HCT116 (cell line): ENCODE measurements around the gene ARSG. TPM values are rescaled to one million over a fixed set of nuclear protein-coding genes. Genes with fewer than 3 reads are reported as not detected.

ENCODE experiments used
- ATAC-seq: fragments of 200-7000 bp; cut with Tn5 transposase; 2 replicates; pipeline ENCODE4 v1.9.1; 2020; ENCODE audit warnings: mild to moderate bottlenecking, moderate library complexity
- BruUV-seq: library from RNA; stranded (reverse); fragments of 400-500 nt; replicated peaks from 2 replicates; lab custom pipeline; 2021; lab: Mats Ljungman, UMichigan
- CTCF ChIA-PET: fragments of 300-600 bp; sonication (Branson Sonifier 250); formaldehyde crosslinking; loops from one replicate; lab custom pipeline; 2021; ENCODE audit warnings: antibody characterized with exemption; lab: Charles Lee
- POLR2A ChIA-PET: fragments of 300-600, 350-600 bp; sonication (Branson Sonifier 250); formaldehyde crosslinking; loops from one replicate; lab custom pipeline; 2021; ENCODE audit warnings: antibody characterized with exemption; lab: Charles Lee
- RAD21 ChIA-PET, 2 experiments: fragments of 300-600 bp; sonication (Branson Sonifier 250); formaldehyde crosslinking; loops; one replicate each; lab custom pipeline; 2023; ENCODE audit warnings: low total read pairs in 2 of 2; ENCODE audit not compliant: uncharacterized antibody in 2 of 2, unreplicated experiment in 2 of 2, low non-redundant PET in 1 of 2; lab: Charles Lee
- DNase-seq: peaks from one replicate; pipeline ENCODE4 v3.0.0-alpha.2; 2010; ENCODE audit warnings: low read depth, low spot score
- H2AFZ ChIP-seq: fragments of 200-600 bp; shearing (Covaris generic), sonication (generic); 2 replicates; pipeline ENCODE4 v1.6.1; 2017; ENCODE audit warnings: low read depth, mixed run types, mixed read lengths, antibody characterized with exemption, low read length; ENCODE audit not compliant: poor library complexity, severe bottlenecking
- H3K27ac ChIP-seq: 2 replicates; pipeline ENCODE4 v1.5.1; 2012; ENCODE audit warnings: low read depth, low read length
- H3K27me3 ChIP-seq: fragments of 200-600 bp; sonication (generic); 2 replicates; pipeline ENCODE4 v1.6.1; 2016; ENCODE audit warnings: mixed run types, low read length, mixed read lengths; ENCODE audit not compliant: insufficient read depth
- H3K36me3 ChIP-seq, 2 experiments: fragments of 200-500 bp in 1 of 2; fragments of 200-600 bp in 1 of 2; sonication (Bioruptor generic) in 1 of 2; sonication (generic) in 1 of 2; 2 replicates each; pipeline versions ENCODE4 v1.5.1 to v1.6.1; 2014 to 2016; ENCODE audit warnings: low read length in 2 of 2, inconsistent platforms in 1 of 2, mixed read lengths in 1 of 2, mixed run types in 1 of 2; ENCODE audit not compliant: insufficient read depth in 2 of 2, control insufficient read depth in 1 of 2
- H3K4me1 ChIP-seq, 2 experiments: fragments of 200-600 bp in 1 of 2; sonication (generic) in 1 of 2; 2 replicates each; pipeline versions ENCODE4 v1.5.1 to v1.6.1; 2012 to 2017; ENCODE audit warnings: low read length in 2 of 2, inconsistent platforms in 1 of 2, mild to moderate bottlenecking in 1 of 2, mixed read lengths in 1 of 2, mixed run types in 1 of 2, moderate library complexity in 1 of 2; ENCODE audit not compliant: insufficient read depth in 2 of 2, control insufficient read depth in 1 of 2
- H3K4me2 ChIP-seq: fragments of 200-600 bp; sonication (generic); 2 replicates; pipeline ENCODE4 v1.6.1; 2017; ENCODE audit warnings: mixed run types, low read length, mixed read lengths
- H3K4me3 ChIP-seq, 2 experiments: fragments of 200-600 bp in 1 of 2; sonication (generic) in 1 of 2; replicated peaks in 1 of 2; 2 replicates each; pipeline ENCODE4 v1.5.1; 2011 to 2016; ENCODE audit warnings: low read length in 2 of 2, control low read depth in 1 of 2, low read depth in 1 of 2, mild to moderate bottlenecking in 1 of 2, mixed read lengths in 1 of 2, mixed run types in 1 of 2
- H3K79me2 ChIP-seq: fragments of 200-600 bp; sonication (generic); 2 replicates; pipeline ENCODE4 v1.6.1; 2017; ENCODE audit warnings: mild to moderate bottlenecking, mixed run types, low read length, moderate library complexity, mixed read lengths; ENCODE audit not compliant: insufficient read depth
- H3K9ac ChIP-seq: fragments of 200-600 bp; sonication (generic); 2 replicates; pipeline ENCODE4 v1.6.1; 2016; ENCODE audit warnings: low read length, mixed read lengths
- H3K9me2 ChIP-seq: fragments of 200-600 bp; sonication (generic), shearing (Covaris generic); 2 replicates; pipeline ENCODE4 v1.6.1; 2017; ENCODE audit warnings: mixed run types, mild to moderate bottlenecking, moderate library complexity; ENCODE audit not compliant: insufficient read depth
- H3K9me3 ChIP-seq, 2 experiments: fragments of 200-500 bp in 1 of 2; fragments of 200-600 bp in 1 of 2; sonication (Bioruptor generic) in 1 of 2; sonication (generic) in 1 of 2; 2 replicates each; pipeline ENCODE4 v1.6.1; 2014 to 2017; ENCODE audit warnings: low read length in 2 of 2, mixed read lengths in 2 of 2, inconsistent platforms in 1 of 2, low read depth in 1 of 2, mild to moderate bottlenecking in 1 of 2, mixed run types in 1 of 2, moderate library complexity in 1 of 2; ENCODE audit not compliant: control insufficient read depth in 1 of 2, insufficient read depth in 1 of 2
- H4K20me1 ChIP-seq: fragments of 200-600 bp; sonication (generic), shearing (Covaris generic); 2 replicates; pipeline ENCODE4 v1.6.1; 2017; ENCODE audit warnings: mixed run types, mild to moderate bottlenecking, moderate library complexity; ENCODE audit not compliant: insufficient read depth
- CEBPB ChIP-seq: IDR thresholded peaks from 2 replicates; pipeline ENCODE4 v1.6.1; 2012; ENCODE audit warnings: low read depth
- EZH2phosphoT487 ChIP-seq: fragments of 200-600 bp; IDR thresholded peaks from 2 replicates; pipeline ENCODE4 v1.6.1; 2018; ENCODE audit warnings: antibody characterized with exemption, borderline replicate concordance
- SIN3A ChIP-seq: IDR thresholded peaks from 2 replicates; pipeline ENCODE4 v1.6.1; 2012; ENCODE audit warnings: low read depth
- SP1 ChIP-seq: IDR thresholded peaks from 2 replicates; pipeline ENCODE4 v1.6.1; 2012; ENCODE audit warnings: low read depth
- ZNF274 ChIP-seq: fragments of 200-500 bp; sonication (Bioruptor generic); IDR thresholded peaks from 2 replicates; pipeline ENCODE4 v1.6.1; 2014; ENCODE audit warnings: mild to moderate bottlenecking, low read depth, low read length, inconsistent platforms
- intact Hi-C: fragments of 100-400 bp; cut with micrococcal nuclease; formaldehyde crosslinking; loops from 2 replicates; pipeline ENCODE4 v1.10.0; 2022
- total RNA-seq: library from RNA; stranded (reverse); gene quantifications from one replicate; pipeline ENCODE4 v1.2.1, GENCODE V29; 2021; ENCODE audit not compliant: unreplicated experiment
- TF ChIP-seq, protein P1 (sequence below), 3 experiments: fragments of 200-600 bp in 1 of 3; sonication (generic) in 1 of 3; IDR thresholded peaks in 2 of 3; conservative IDR thresholded peaks in 1 of 3; 2 replicates each; pipeline ENCODE4 v1.5.1; 2012 to 2017; ENCODE audit warnings: low read depth in 2 of 3, low read length in 2 of 3, antibody characterized with exemption in 1 of 3, borderline replicate concordance in 1 of 3, control low read depth in 1 of 3, mild to moderate bottlenecking in 1 of 3, mixed read lengths in 1 of 3, mixed run types in 1 of 3, moderate library complexity in 1 of 3; ENCODE audit not compliant: insufficient read depth in 1 of 3

Gene ARSG
- total RNA-seq, 1 experiment from 2014 or later: 17.1 TPM

DNA sequence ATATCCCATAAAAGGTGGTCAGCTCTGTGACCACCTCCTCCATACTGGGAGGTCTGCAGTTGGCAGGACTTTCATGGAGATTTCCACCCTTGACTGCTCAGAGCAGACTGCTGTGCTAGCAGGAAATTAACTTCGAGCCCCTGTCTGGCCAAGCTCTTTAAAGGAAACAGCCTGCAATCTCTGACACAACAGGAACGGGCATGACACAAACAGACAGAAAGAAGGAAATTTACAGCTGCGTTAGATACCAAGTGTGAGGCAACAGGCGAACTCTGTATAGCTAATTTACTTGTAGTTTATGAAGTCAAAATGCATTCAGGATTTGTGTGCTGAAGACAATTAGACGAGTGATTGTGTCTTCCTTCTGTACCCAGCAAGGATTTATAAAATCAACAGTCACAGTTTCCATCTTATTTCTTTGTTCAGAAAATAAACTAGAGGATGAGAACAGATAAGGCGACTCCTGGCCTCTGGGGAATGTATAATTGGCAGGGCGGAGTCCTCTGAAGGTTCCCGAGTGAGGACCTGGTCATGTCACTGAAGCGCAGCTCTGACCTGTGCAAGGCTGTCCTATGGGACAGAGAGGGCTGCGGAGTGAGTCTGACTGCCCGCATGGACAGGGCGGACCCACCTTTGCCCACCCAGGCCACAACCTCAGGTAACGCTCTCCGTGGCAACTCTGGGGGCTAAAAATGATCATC, 149.9 kb downstream of the ARSG start:
- ATAC-seq (no peak), DNase-seq (no peak)
- RAD21 ChIA-PET: no interaction called here
- POLR2A ChIA-PET: interaction anchor here (0.6 kb wide), 1 partner anchor 406 kb away, joined by 4 read pairs; the partner anchor contains the start of gene KPNA2
- BruUV-seq: no TSS peak
- Histone ChIP-seq H3K79me2 (no peaks in the 10 kb centered on the region), H3K27ac (no peak overlapping the region), H2AFZ (no peak overlapping the region), H3K9me2 (no peaks in the 10 kb centered on the region), H3K4me2 (no peak overlapping the region), H3K36me3 (no peaks in the 10 kb centered on the region; a peak in 1 of 4 replicates), H3K9me3 (no peaks in the 10 kb centered on the region), H3K27me3 (no peaks in the 10 kb centered on the region), H4K20me1 (no peaks in the 10 kb centered on the region), H3K9ac (no peak overlapping the region), H3K4me3 (no peak overlapping the region), H3K4me1 (peaks cover 1 to 4% of the 10 kb centered on the region in 2 experiments)
- TF ChIP-seq SP1: no peak
- no peak for TF ChIP-seq SIN3A
- TF ChIP-seq, protein P1, sequence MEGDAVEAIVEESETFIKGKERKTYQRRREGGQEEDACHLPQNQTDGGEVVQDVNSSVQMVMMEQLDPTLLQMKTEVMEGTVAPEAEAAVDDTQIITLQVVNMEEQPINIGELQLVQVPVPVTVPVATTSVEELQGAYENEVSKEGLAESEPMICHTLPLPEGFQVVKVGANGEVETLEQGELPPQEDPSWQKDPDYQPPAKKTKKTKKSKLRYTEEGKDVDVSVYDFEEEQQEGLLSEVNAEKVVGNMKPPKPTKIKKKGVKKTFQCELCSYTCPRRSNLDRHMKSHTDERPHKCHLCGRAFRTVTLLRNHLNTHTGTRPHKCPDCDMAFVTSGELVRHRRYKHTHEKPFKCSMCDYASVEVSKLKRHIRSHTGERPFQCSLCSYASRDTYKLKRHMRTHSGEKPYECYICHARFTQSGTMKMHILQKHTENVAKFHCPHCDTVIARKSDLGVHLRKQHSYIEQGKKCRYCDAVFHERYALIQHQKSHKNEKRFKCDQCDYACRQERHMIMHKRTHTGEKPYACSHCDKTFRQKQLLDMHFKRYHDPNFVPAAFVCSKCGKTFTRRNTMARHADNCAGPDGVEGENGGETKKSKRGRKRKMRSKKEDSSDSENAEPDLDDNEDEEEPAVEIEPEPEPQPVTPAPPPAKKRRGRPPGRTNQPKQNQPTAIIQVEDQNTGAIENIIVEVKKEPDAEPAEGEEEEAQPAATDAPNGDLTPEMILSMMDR (IDR thresholded peaks at IDR 0.05 in 2 of 3, conservative IDR thresholded peaks at IDR 0.05 in 1 of 3; ENCODE audit: borderline replicate concordance in 1 of 3, insufficient read depth in 1 of 3, low read depth in 2 of 3, low read length in 2 of 3): no peak
- no peak for TF ChIP-seq EZH2phosphoT487
- no peak for TF ChIP-seq ZNF274
- TF ChIP-seq CEBPB: no peak
- CTCF ChIA-PET: interaction anchor here (0.8 to 1.6 kb wide), 2 partner anchors 9 to 10 kb away, joined by 3 to 4 read pairs; no protein-coding TSS in a partner anchor
- intact Hi-C loops: no loop called here
